Liver (tissue), 9 donors: ENCODE measurements around the gene TIFAB. TPM values are rescaled to one million over a fixed set of nuclear protein-coding genes. Genes with fewer than 3 reads are reported as not detected.

Source experiments
- DNase-seq: peaks from one replicate; pipeline ENCODE4 v3.0.0-alpha.2; 2017; ENCODE audit warnings: low spot score
- H3K27ac ChIP-seq, 2 donors: one replicate each; pipeline ENCODE4 v1.7.0; 2013; ENCODE audit warnings: inconsistent platforms in 2 of 2, low read length in 2 of 2, control low read depth in 1 of 2, low read depth in 1 of 2, mild to moderate bottlenecking in 1 of 2
- H3K27me3 ChIP-seq, 4 donors: one replicate each; pipeline versions ENCODE4 v1.6.1 to v1.7.0; 2013; ENCODE audit warnings: low read length in 3 of 4, inconsistent platforms in 1 of 4, mild to moderate bottlenecking in 1 of 4, moderate library complexity in 1 of 4; ENCODE audit not compliant: control insufficient read depth in 4 of 4, insufficient read depth in 4 of 4
- H3K36me3 ChIP-seq, 4 donors: one replicate each; pipeline versions ENCODE4 v1.6.1 to v1.7.0; 2013; ENCODE audit warnings: low read length in 3 of 4, mild to moderate bottlenecking in 3 of 4, low read depth in 1 of 4, moderate library complexity in 1 of 4; ENCODE audit not compliant: control insufficient read depth in 4 of 4, insufficient read depth in 3 of 4
- H3K4me1 ChIP-seq, 4 donors: one replicate each; pipeline versions ENCODE4 v1.6.1 to v1.7.0; 2013; ENCODE audit warnings: low read length in 3 of 4, mild to moderate bottlenecking in 3 of 4, moderate library complexity in 1 of 4; ENCODE audit not compliant: control insufficient read depth in 4 of 4, insufficient read depth in 4 of 4
- H3K4me3 ChIP-seq, 3 donors: one replicate each; pipeline versions ENCODE4 v1.6.1 to v1.7.0; 2013; ENCODE audit warnings: low read length in 3 of 3, control low read depth in 1 of 3, low read depth in 1 of 3, mild to moderate bottlenecking in 1 of 3
- H3K9ac ChIP-seq, 2 donors: one replicate each; pipeline ENCODE4 v1.7.0; 2013; ENCODE audit warnings: low read length in 2 of 2, mild to moderate bottlenecking in 2 of 2, moderate library complexity in 2 of 2, control low read depth in 1 of 2, low read depth in 1 of 2
- H3K9me3 ChIP-seq, 4 donors: one replicate each; pipeline versions ENCODE4 v1.6.1 to v1.7.0; 2013; ENCODE audit warnings: low read length in 3 of 4; ENCODE audit not compliant: control insufficient read depth in 4 of 4
- ATF3 ChIP-seq: IDR thresholded peaks from 2 replicates; pipeline ENCODE4 v1.6.1; 2016; ENCODE audit warnings: antibody characterized with exemption
- CTCF ChIP-seq: fragments of 150-350 bp; IDR thresholded peaks from 2 replicates; pipeline ENCODE4 v1.5.1; 2017; ENCODE audit warnings: improper control_type of control experiment, low read depth, low read length; ENCODE audit not compliant: missing input control
- EGR1 ChIP-seq, 2 donors: IDR thresholded peaks; 2 replicates each; pipeline ENCODE4 v1.6.1; 2016 to 2018; ENCODE audit warnings: antibody characterized with exemption in 2 of 2, low read depth in 2 of 2
- FOXA1 ChIP-seq: IDR thresholded peaks from 2 replicates; pipeline ENCODE4 v1.6.1; 2016; ENCODE audit warnings: antibody characterized with exemption
- FOXA2 ChIP-seq: IDR thresholded peaks from 2 replicates; pipeline ENCODE4 v1.6.1; 2016; ENCODE audit warnings: antibody characterized with exemption
- HNF4G ChIP-seq: IDR thresholded peaks from 2 replicates; pipeline ENCODE4 v1.6.1; 2016; ENCODE audit warnings: antibody characterized with exemption
- MAX ChIP-seq: IDR thresholded peaks from 2 replicates; pipeline ENCODE4 v1.6.1; 2016; ENCODE audit warnings: antibody characterized with exemption
- NR2F2 ChIP-seq: IDR thresholded peaks from 2 replicates; pipeline ENCODE4 v1.6.1; 2016; ENCODE audit warnings: antibody characterized with exemption
- REST ChIP-seq: IDR thresholded peaks from 2 replicates; pipeline ENCODE4 v1.6.1; 2016; ENCODE audit warnings: antibody characterized with exemption, mild to moderate bottlenecking
- RXRA ChIP-seq, 2 donors: IDR thresholded peaks; 2 replicates each; pipeline ENCODE4 v1.6.1; 2017 to 2018; ENCODE audit warnings: antibody characterized with exemption in 2 of 2, mild to moderate bottlenecking in 1 of 2
- SP1 ChIP-seq: IDR thresholded peaks from 2 replicates; pipeline ENCODE4 v1.6.1; 2018; ENCODE audit warnings: antibody characterized with exemption, mild to moderate bottlenecking
- TAF1 ChIP-seq: conservative IDR thresholded peaks from 2 replicates; pipeline ENCODE4 v1.6.1; 2016; ENCODE audit warnings: antibody characterized with exemption, mild to moderate bottlenecking
- ZBTB33 ChIP-seq: IDR thresholded peaks from 2 replicates; pipeline ENCODE4 v1.6.1; 2016; ENCODE audit warnings: antibody characterized with exemption
- polyA plus RNA-seq, 2 donors: library from polyadenylated mRNA; stranded (reverse) in 1 of 2; unstranded in 1 of 2; fragments of 200-250 nt in 1 of 2; fragments of >200 nt in 1 of 2; fragmentation: Nextera tagmentation in 1 of 2; extraction: Ambion mirVana in 1 of 2; gene quantifications; one replicate each; pipeline versions ENCODE4 v1.2.1 to v1.2.3, GENCODE V29; 2013 to 2015
- total RNA-seq, 2 donors: library from RNA; depleted of rRNA; stranded (reverse); fragments of >200 nt; gene quantifications; one replicate each; pipeline ENCODE4 v1.2.3, GENCODE V29; 2014
- donor health status: healthy.
- donor health status: healthy.
- donor health status: healthy.
- donor health status: healthy.
- donor health status: healthy.

Gene TIFAB
- total and polyA plus RNA-seq, 4 donors: 0.02 to 0.47 TPM; not detected in 2

- TF ChIP-seq REST (no peak), ATF3 (no peak)
Observed at GRCh38 chr5:135423146-135423845, 28.9 kb downstream of the TIFAB start (continued).

GRCh38 chr5:135422419-135422818, 29.7 kb downstream of the TIFAB start:
- H3K4me1 ChIP-seq: no peaks in the 10 kb centered on the region
- TF ChIP-seq REST (no peak), RXRA (IDR thresholded peaks at IDR 0.05) (no peak), ATF3 (no peak), FOXA2 (no peak)
- H3K36me3 ChIP-seq: no peaks in the 10 kb centered on the region
- H3K27me3 ChIP-seq: peaks cover 0 to 4% (median 0%) of the 10 kb centered on the region in 4 donors
- no peak overlapping the region for H3K9ac ChIP-seq
- DNase-seq: no peak
- H3K4me3 ChIP-seq: no peak overlapping the region
- no peak overlapping the region for H3K27ac ChIP-seq
- no peaks in the 10 kb centered on the region for H3K9me3 ChIP-seq

- Histone ChIP-seq H3K9ac (no peak overlapping the region), H3K9me3 (no peaks in the 10 kb centered on the region), H3K27ac (no peak overlapping the region), H3K4me3 (no peak overlapping the region), H3K4me1 (no peaks in the 10 kb centered on the region), H3K36me3 (no peaks in the 10 kb centered on the region), H3K27me3 (peaks cover 0 to under 1% (median 0%) of the 10 kb centered on the region in 4 donors)
- DNase-seq: no peak
- no peak for TF ChIP-seq CTCF
- TF ChIP-seq EGR1 (IDR thresholded peaks at IDR 0.05; ENCODE audit: low read depth in 2 of 2): no peak
- TF ChIP-seq HNF4G: no peak
- TF ChIP-seq TAF1: no peak
- no peak for TF ChIP-seq SP1
- no peak for TF ChIP-seq REST
- TF ChIP-seq FOXA1: no peak
- TF ChIP-seq MAX: no peak
- TF ChIP-seq ZBTB33: no peak
- TF ChIP-seq RXRA (IDR thresholded peaks at IDR 0.05): no peak
- no peak for TF ChIP-seq NR2F2
- no peak for TF ChIP-seq FOXA2
Observed at GRCh38 chr5:135417083-135417482, 35.1 kb downstream of the TIFAB start.
